Spleen (tissue), 11 donors: ENCODE data around the gene TOMM6. TPM values are rescaled to one million over a fixed set of nuclear protein-coding genes. Genes with fewer than 3 reads are reported as not detected.

Source experiments
- DNase-seq: peaks from one replicate; pipeline ENCODE4 v3.0.0-alpha.2; 2020
- H3K27ac ChIP-seq, 8 donors: fragments of 200-600 bp; sonication (generic) in 7 of 8; 1 replicate in 4 of 8; 2 replicates in 4 of 8; pipeline versions ENCODE4 v1.5.0 to v1.8.0; 2016 to 2021; ENCODE audit warnings: inconsistent platforms in 4 of 8, mild to moderate bottlenecking in 4 of 8, moderate library complexity in 1 of 8
- H3K27me3 ChIP-seq, 7 donors: fragments of 200-600 bp; sonication (generic) in 6 of 7; replicated peaks in 1 of 7; 1 replicate in 4 of 7; 2 replicates in 3 of 7; pipeline versions ENCODE4 v1.5.0 to v1.8.0; 2016 to 2021; ENCODE audit warnings: inconsistent platforms in 3 of 7, mild to moderate bottlenecking in 1 of 7
- H3K36me3 ChIP-seq, 6 donors: fragments of 200-600 bp; sonication (generic) in 5 of 6; 1 replicate in 4 of 6; 2 replicates in 2 of 6; pipeline versions ENCODE4 v1.5.0 to v1.8.0; 2016 to 2021; ENCODE audit warnings: inconsistent platforms in 2 of 6
- H3K4me1 ChIP-seq, 6 donors: fragments of 200-600 bp; sonication (generic) in 5 of 6; 1 replicate in 3 of 6; 2 replicates in 3 of 6; pipeline versions ENCODE4 v1.5.0 to v1.8.0; 2016 to 2021; ENCODE audit warnings: inconsistent platforms in 3 of 6
- H3K4me3 ChIP-seq, 8 donors: fragments of 200-600 bp; sonication (generic) in 7 of 8; 1 replicate in 4 of 8; 2 replicates in 4 of 8; pipeline versions ENCODE4 v1.5.0 to v1.8.0; 2016 to 2021; ENCODE audit warnings: inconsistent platforms in 4 of 8, mild to moderate bottlenecking in 4 of 8, moderate library complexity in 2 of 8
- H3K9me3 ChIP-seq, 8 donors: fragments of 200-600 bp; sonication (generic) in 7 of 8; 1 replicate in 4 of 8; 2 replicates in 4 of 8; pipeline versions ENCODE4 v1.5.0 to v1.8.0; 2016 to 2021; ENCODE audit warnings: inconsistent platforms in 4 of 8
- CTCF ChIP-seq, 11 experiments: fragments of 200-600 bp in 7 of 11; fragments of 450-650 bp in 4 of 11; sonication (generic) in 4 of 11; IDR thresholded peaks in 8 of 11; conservative IDR thresholded peaks in 3 of 11; 1 replicate in 7 of 11; 2 replicates in 4 of 11; pipeline versions ENCODE4 v1.4.0 to v1.8.0; 2016 to 2021; ENCODE audit warnings: antibody characterized with exemption in 11 of 11, inconsistent platforms in 4 of 11, mild to moderate bottlenecking in 1 of 11
- POLR2A ChIP-seq, 3 donors: fragments of 450-650 bp; IDR thresholded peaks; one replicate each; pipeline ENCODE4 v1.5.1; 2017; ENCODE audit warnings: antibody characterized with exemption in 3 of 3, mild to moderate bottlenecking in 1 of 3
- POLR2AphosphoS5 ChIP-seq, 3 donors: sonication (generic); formaldehyde crosslinking; IDR thresholded peaks; one replicate each; pipeline ENCODE4 v1.5.1; 2017; ENCODE audit warnings: antibody characterized with exemption in 3 of 3
- WGBS, 5 donors: extraction: QIAGEN DNeasy Blood & Tissue Kit in 3 of 5; methylation state at CpG; one replicate each; pipeline versions ENCODE4 v1.1.5 to v1.1.7; 2013 to 2018; 5-methylcytosine and 5-hydroxymethylcytosine counted together
- intact Hi-C: fragments of 100-400 bp; cut with DNase I; formaldehyde crosslinking; loops from one replicate; pipeline ENCODE4 v1.15.0; 2023; ENCODE audit warnings: low total_unique reads
- polyA plus RNA-seq, 3 donors: library from polyadenylated mRNA; stranded (reverse); fragments of 200-250 nt; gene quantifications; one replicate each; pipeline ENCODE4 v1.2.1, GENCODE V29; 2013
- total RNA-seq, 7 donors: library from RNA; depleted of rRNA in 3 of 7; stranded (reverse); fragments of >200 nt in 3 of 7; fragmentation: NEBNext Ultra II Directional in 4 of 7; extraction: Animal tissue kit (Norgen Biotek cat#: 25700) in 4 of 7; gene quantifications; one replicate each; pipeline versions ENCODE4 v1.1.0 to v1.2.1, GENCODE V29; 2016 to 2021
- donor health status: healthy with polysubstance abuse.
- donor health status: DM: no; HTN: no; CAD: no; lungs with moderate emphysema.
- donor health status: DM: no; HTN: no; CAD: no.
- donor health status: Bipolar disorder and iron deficiency.
- donor health status: healthy.
- donor health status: DM: no; HTN: no; CAD: no.
- donor health status: DM: yes; HTN: yes; CAD: no.

Gene TOMM6
- total and polyA plus RNA-seq, 10 donors = 110 to 439 (median 137) TPM

- no peak for TF ChIP-seq CTCF (IDR thresholded peaks at IDR 0.05 in 8 of 11, conservative IDR thresholded peaks at IDR 0.05 in 3 of 11)
- TF ChIP-seq POLR2AphosphoS5 (IDR thresholded peaks at IDR 0.05) = peak in 1 of 3 donors; percentile 26
- intact Hi-C loops = loop anchor here (10.0 kb wide), 1 partner anchor 103 kb away; the partner anchor contains the start of gene USP49
- Histone ChIP-seq H3K4me3 (no peak overlapping the region), H3K27ac (no peak overlapping the region), H3K36me3 (peaks cover 0 to 84% (median 54%) of the 10 kb centered on the region in 6 donors), H3K9me3 (no peaks in the 10 kb centered on the region), H3K4me1 (peaks cover 6 to 29% (median 20%) of the 10 kb centered on the region in 6 donors), H3K27me3 (no peaks in the 10 kb centered on the region)
- WGBS, 5 donors = 85 to 92% (median 89%) methylated on average over 4 of the region's 4 CpGs
- no peak for DNase-seq
These were observed 4.5 kb downstream of the TOMM6 start for GRCh38 chr6:41791984-41792383.

- H3K36me3 ChIP-seq = peaks cover 0 to 71% (median 33%) of the 10 kb centered on the region in 6 donors
- H3K27ac ChIP-seq = no peak overlapping the region
- 64 to 94% (median 85%) methylated on average over 2 of the region's 2 CpGs for WGBS, 5 donors
- H3K27me3 ChIP-seq = no peaks in the 10 kb centered on the region
- TF ChIP-seq POLR2A (IDR thresholded peaks at IDR 0.05) = no peak
- no peaks in the 10 kb centered on the region for H3K4me1 ChIP-seq
- H3K9me3 ChIP-seq = no peaks in the 10 kb centered on the region
- DNase-seq = no peak
- H3K4me3 ChIP-seq = no peak overlapping the region
- intact Hi-C loops = loop anchor here (10.0 kb wide), 1 partner anchor 98 kb away; the partner anchor contains the start of gene USP49
These were observed 9.0 kb downstream of the TOMM6 start for GRCh38 chr6:41796474-41796873.

GRCh38 chr6:41798901-41799558 is 11.5 kb downstream of the TOMM6 start:
- DNase-seq = no peak
- intact Hi-C loops = loop anchor here (10.0 kb wide), 1 partner anchor 96 kb away; the partner anchor contains the start of gene USP49
- WGBS, 5 donors = 95 to 98% (median 97%) methylated on average over 7 of the region's 7 CpGs

GRCh38 chr6:41799559-41799911 is 12.0 kb downstream of the TOMM6 start:
- no peak overlapping the region for H3K4me3 ChIP-seq
- no peaks in the 10 kb centered on the region for H3K9me3 ChIP-seq
- TF ChIP-seq CTCF (IDR thresholded peaks at IDR 0.05 in 8 of 11, conservative IDR thresholded peaks at IDR 0.05 in 3 of 11) (no peak), POLR2AphosphoS5 (IDR thresholded peaks at IDR 0.05) (no peak), POLR2A (IDR thresholded peaks at IDR 0.05) (no peak)
- H3K4me1 ChIP-seq = no peaks in the 10 kb centered on the region
- H3K27ac ChIP-seq = no peak overlapping the region
- intact Hi-C loops = loop anchor here (10.0 kb wide), 1 partner anchor 95 kb away; the partner anchor contains the start of gene USP49
- no peak for DNase-seq
- peaks cover 0 to 46% (median 18%) of the 10 kb centered on the region in 6 donors for H3K36me3 ChIP-seq
- 92 to 100% (median 94%) methylated on average over 2 of the region's 2 CpGs for WGBS, 5 donors
- no peaks in the 10 kb centered on the region for H3K27me3 ChIP-seq

More at GRCh38 chr6:41798901-41799558, 11.5 kb downstream of the TOMM6 start:
- TF ChIP-seq POLR2AphosphoS5 (IDR thresholded peaks at IDR 0.05) (no peak), CTCF (IDR thresholded peaks at IDR 0.05 in 8 of 11, conservative IDR thresholded peaks at IDR 0.05 in 3 of 11) (no peak), POLR2A (IDR thresholded peaks at IDR 0.05) (no peak)
- H3K27ac ChIP-seq = no peak overlapping the region
- no peaks in the 10 kb centered on the region for H3K27me3 ChIP-seq
- no peaks in the 10 kb centered on the region for H3K9me3 ChIP-seq
- peaks cover 0 to 51% (median 20%) of the 10 kb centered on the region in 6 donors for H3K36me3 ChIP-seq
- H3K4me3 ChIP-seq = no peak overlapping the region
- H3K4me1 ChIP-seq = no peaks in the 10 kb centered on the region
